PC-3 (cell line): ENCODE data around the gene CEP85. TPM values are rescaled to one million over a fixed set of nuclear protein-coding genes. Genes with fewer than 3 reads are reported as not detected.
A peak's percentile ranks its signal among the peaks of the same experiment; 100 is the strongest.

ENCODE experiments used
- ATAC-seq: fragments of 200-7000 bp; cut with Tn5 transposase; 2 replicates; pipeline ENCODE4 v1.9.1; 2020; ENCODE audit warnings: mild to moderate bottlenecking, moderate library complexity
- BruUV-seq: library from RNA; stranded (reverse); fragments of 400-500 nt; replicated peaks from 2 replicates; lab custom pipeline; 2021; lab: Mats Ljungman, UMichigan
- CTCF ChIA-PET: fragments of 300-600 bp; sonication (Branson Sonifier 250); formaldehyde crosslinking; loops from one replicate; lab custom pipeline; 2022; ENCODE audit warnings: antibody characterized with exemption; lab: Charles Lee
- POLR2A ChIA-PET: fragments of 300-600 bp; sonication (Branson Sonifier 250); formaldehyde crosslinking; loops from one replicate; lab custom pipeline; 2022; ENCODE audit warnings: antibody characterized with exemption; ENCODE audit not compliant: unreplicated experiment; lab: Charles Lee
- DNase-seq: peaks from one replicate; pipeline ENCODE4 v3.0.0-alpha.2; 2015
- H2AFZ ChIP-seq: fragments of 300-600 bp; sonication (generic); 2 replicates; pipeline ENCODE4 v1.6.0; 2016; ENCODE audit warnings: antibody characterized with exemption, low read length
- H3F3A ChIP-seq: fragments of 300-600 bp; sonication (generic); one replicate; pipeline ENCODE4 v1.6.0; 2017; ENCODE audit warnings: antibody characterized with exemption, low read length, control low read depth, mild to moderate bottlenecking; ENCODE audit not compliant: unreplicated experiment
- H3K27ac ChIP-seq: fragments of 300-600 bp; sonication (generic); 2 replicates; pipeline ENCODE4 v1.5.1; 2016; ENCODE audit warnings: mild to moderate bottlenecking, low read length
- H3K27me3 ChIP-seq: fragments of 300-600 bp; sonication (generic); 2 replicates; pipeline ENCODE4 v1.6.1; 2016; ENCODE audit warnings: low read length, mixed read lengths
- H3K36me3 ChIP-seq: fragments of 300-600 bp; sonication (generic); 2 replicates; pipeline ENCODE4 v1.6.1; 2016; ENCODE audit warnings: low read depth, mixed run types, low read length, mixed read lengths
- H3K4me1 ChIP-seq: fragments of 300-600 bp; sonication (generic); 2 replicates; pipeline ENCODE4 v1.5.1; 2016; ENCODE audit warnings: low read length; ENCODE audit not compliant: insufficient read depth
- H3K4me2 ChIP-seq: fragments of 300-600 bp; sonication (generic); 2 replicates; pipeline ENCODE4 v1.6.0; 2016; ENCODE audit warnings: low read length
- H3K4me3 ChIP-seq: fragments of 300-600 bp; sonication (generic); 2 replicates; pipeline ENCODE4 v1.5.1; 2016; ENCODE audit warnings: mild to moderate bottlenecking, low read length, mixed read lengths
- H3K79me2 ChIP-seq: fragments of 300-600 bp; sonication (generic); 2 replicates; pipeline ENCODE4 v1.6.1; 2017; ENCODE audit warnings: low read length, mixed read lengths
- H3K9ac ChIP-seq: fragments of 300-600 bp; sonication (generic); 2 replicates; pipeline ENCODE4 v1.6.0; 2016; ENCODE audit warnings: mild to moderate bottlenecking, low read length
- H3K9me2 ChIP-seq: fragments of 300-600 bp; sonication (generic); replicated peaks from 2 replicates; pipeline ENCODE4 v1.6.1; 2016; ENCODE audit warnings: mixed run types, low read length, mixed read lengths
- H3K9me3 ChIP-seq: fragments of 300-600 bp; sonication (generic); 2 replicates; pipeline ENCODE4 v1.6.1; 2016; ENCODE audit warnings: low read length, mixed read lengths
- H4K20me1 ChIP-seq: fragments of 300-600 bp; sonication (generic); 2 replicates; pipeline ENCODE4 v1.6.1; 2016; ENCODE audit warnings: low read length, mixed read lengths
- CTCF ChIP-seq: fragments of 300-600 bp; sonication (generic); conservative IDR thresholded peaks from 2 replicates; pipeline ENCODE4 v1.5.1; 2017; ENCODE audit warnings: antibody characterized with exemption, low read depth, mild to moderate bottlenecking, low read length
- EZH2 ChIP-seq: fragments of 300-600 bp; sonication (generic); IDR thresholded peaks from one replicate; pipeline ENCODE4 v1.6.1; 2017; ENCODE audit warnings: antibody characterized with exemption, mild to moderate bottlenecking, low read length; ENCODE audit not compliant: unreplicated experiment
- EZH2phosphoT487 ChIP-seq: fragments of 300-600 bp; sonication (generic); IDR thresholded peaks from 2 replicates; pipeline ENCODE4 v1.6.1; 2018; ENCODE audit warnings: mild to moderate bottlenecking, antibody characterized with exemption, low read length, borderline replicate concordance
- intact Hi-C: fragments of 100-400 bp; cut with micrococcal nuclease; formaldehyde crosslinking; loops from 2 replicates; pipeline ENCODE4 v1.9.0; 2023
- total RNA-seq: library from RNA; depleted of rRNA; stranded (reverse); fragments of >200 nt; gene quantifications from 2 replicates; pipeline ENCODE4 v1.2.3, GENCODE V29; 2014

Gene CEP85
- total RNA-seq, 1 experiment from 2014 or later, result 30.6 TPM

- H3K9me3 ChIP-seq, result no peaks in the 10 kb centered on the region
- ChIA-PET POLR2A (interaction anchor here (0.6 to 0.7 kb wide), 2 partner anchors 23 to 221 kb away, joined by 3 to 4 read pairs; no protein-coding TSS in a partner anchor), CTCF (interaction anchor here (1.0 kb wide), 1 partner anchor 18 kb away, joined by 3 read pairs; no protein-coding TSS in a partner anchor)
- intact Hi-C loops, result loop anchor here (2.0 kb wide), 1 partner anchor 18 kb away; no protein-coding TSS in a partner anchor
- peaks cover 38% of the 10 kb centered on the region for H3K4me1 ChIP-seq
- no peak overlapping the region for H3K4me3 ChIP-seq
- no peaks in the 10 kb centered on the region for H4K20me1 ChIP-seq
- H3K27ac ChIP-seq, result peak overlapping the region; percentile 87
- H3K36me3 ChIP-seq, result no peaks in the 10 kb centered on the region
- no peaks in the 10 kb centered on the region for H3F3A ChIP-seq
- H3K9ac ChIP-seq, result peak overlapping the region; percentile 53
- peaks cover 32% of the 10 kb centered on the region for H3K79me2 ChIP-seq
- DNase-seq (peak; percentile 88), ATAC-seq (peak; percentile 56)
- no peaks in the 10 kb centered on the region for H3K9me2 ChIP-seq
- no TSS peak for BruUV-seq
- H3K4me2 ChIP-seq, result peak overlapping the region; percentile 52
- H2AFZ ChIP-seq, result no peak overlapping the region
- TF ChIP-seq EZH2phosphoT487, result no peak
- no peaks in the 10 kb centered on the region for H3K27me3 ChIP-seq
These were observed 68.9 kb downstream of the CEP85 start for GRCh38 chr1:26302733-26303405.

DNA sequence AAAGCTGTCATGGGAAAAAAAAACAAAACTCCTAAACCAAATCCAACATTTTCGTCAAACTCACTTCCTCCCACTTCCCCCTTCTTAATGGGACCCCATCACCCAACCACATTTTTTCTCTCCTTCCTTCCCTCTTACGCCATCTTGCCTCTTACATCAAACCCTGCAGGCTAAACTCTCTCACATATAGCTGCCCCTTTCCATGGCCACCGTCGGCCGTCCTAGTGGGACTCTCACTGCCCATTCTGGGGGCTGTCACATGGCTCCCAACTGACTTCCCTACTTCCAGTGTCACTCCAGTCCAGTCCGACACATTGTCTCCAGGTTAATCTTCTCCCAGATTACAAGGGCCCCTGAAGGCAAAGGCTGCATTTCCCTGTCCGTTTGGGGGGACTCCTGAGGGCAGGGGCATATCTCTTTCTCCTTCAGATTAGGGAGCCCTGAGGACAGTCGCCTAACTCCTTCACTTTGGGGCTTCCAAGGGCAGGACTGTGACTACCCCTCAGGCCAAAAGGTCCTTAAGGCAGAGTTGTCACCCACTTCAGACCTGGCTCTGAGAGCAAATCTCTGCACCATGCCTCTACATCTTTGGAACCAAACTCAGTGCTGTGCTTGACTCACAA is 71.8 kb downstream of the CEP85 start:
- TF ChIP-seq EZH2, result no peak
- TF ChIP-seq CTCF, result no peak
- no peak for TF ChIP-seq EZH2phosphoT487
- Histone ChIP-seq H3K27me3 (no peaks in the 10 kb centered on the region), H2AFZ (peak overlapping the region; percentile 93), H3K4me2 (peak overlapping the region; percentile 94), H3K9ac (peak overlapping the region; percentile 85), H4K20me1 (no peaks in the 10 kb centered on the region), H3K27ac (peak overlapping the region; percentile 17), H3K9me3 (no peaks in the 10 kb centered on the region), H3K9me2 (no peaks in the 10 kb centered on the region), H3K4me3 (peak overlapping the region; percentile 88), H3K4me1 (peaks cover 32% of the 10 kb centered on the region), H3F3A (no peaks in the 10 kb centered on the region), H3K79me2 (peaks cover 32% of the 10 kb centered on the region), H3K36me3 (no peaks in the 10 kb centered on the region)
- ATAC-seq (no peak; the same call in 1 of the 2 replicates), DNase-seq (no peak)
- intact Hi-C loops, result loop anchor here (2.0 kb wide), 1 partner anchor 27 kb away; no protein-coding TSS in a partner anchor
- ChIA-PET CTCF (no interaction called here), POLR2A (interaction anchor here (0.6 kb wide), 1 partner anchor 72 kb away, joined by 3 read pairs; no protein-coding TSS in a partner anchor)
- BruUV-seq, result TSS peak; percentile 85

GRCh38 chr1:26306290-26307229 is 72.6 kb downstream of the CEP85 start, which contains the start of gene UBXN11:
Gene UBXN11, minus strand, starts transcription at chr1:26306636. Its CDS starts 3,753 bp downstream, at chr1:26302883.
- intact Hi-C loops, result loop anchor here (2.0 kb wide), 1 partner anchor 28 kb away; no protein-coding TSS in a partner anchor
- Histone ChIP-seq H3K27me3 (no peaks in the 10 kb centered on the region), H3K27ac (peak within 1 kb of the TSS; percentile 22), H3K9me2 (no peaks in the 10 kb centered on the region), H3K36me3 (no peaks in the 10 kb centered on the region), H3F3A (no peaks in the 10 kb centered on the region), H3K79me2 (peaks cover 30% of the 10 kb centered on the region), H3K9me3 (no peaks in the 10 kb centered on the region), H3K9ac (peak within 1 kb of the TSS; percentile 85), H3K4me1 (peaks cover 32% of the 10 kb centered on the region), H3K4me3 (peak within 1 kb of the TSS; percentile 88), H2AFZ (peak within 1 kb of the TSS; percentile 97), H4K20me1 (no peaks in the 10 kb centered on the region), H3K4me2 (peak within 1 kb of the TSS; percentile 94)
- ChIA-PET POLR2A (no interaction called here), CTCF (no interaction called here)
- ATAC-seq, result peak; percentile 98
- TSS peak; percentile 54 for BruUV-seq
- peak; percentile 98 for DNase-seq
- TF ChIP-seq EZH2 (no peak), EZH2phosphoT487 (no peak), CTCF (no peak)
